ENCODE data around the gene MIB2.

MIB2 gene

DNA sequence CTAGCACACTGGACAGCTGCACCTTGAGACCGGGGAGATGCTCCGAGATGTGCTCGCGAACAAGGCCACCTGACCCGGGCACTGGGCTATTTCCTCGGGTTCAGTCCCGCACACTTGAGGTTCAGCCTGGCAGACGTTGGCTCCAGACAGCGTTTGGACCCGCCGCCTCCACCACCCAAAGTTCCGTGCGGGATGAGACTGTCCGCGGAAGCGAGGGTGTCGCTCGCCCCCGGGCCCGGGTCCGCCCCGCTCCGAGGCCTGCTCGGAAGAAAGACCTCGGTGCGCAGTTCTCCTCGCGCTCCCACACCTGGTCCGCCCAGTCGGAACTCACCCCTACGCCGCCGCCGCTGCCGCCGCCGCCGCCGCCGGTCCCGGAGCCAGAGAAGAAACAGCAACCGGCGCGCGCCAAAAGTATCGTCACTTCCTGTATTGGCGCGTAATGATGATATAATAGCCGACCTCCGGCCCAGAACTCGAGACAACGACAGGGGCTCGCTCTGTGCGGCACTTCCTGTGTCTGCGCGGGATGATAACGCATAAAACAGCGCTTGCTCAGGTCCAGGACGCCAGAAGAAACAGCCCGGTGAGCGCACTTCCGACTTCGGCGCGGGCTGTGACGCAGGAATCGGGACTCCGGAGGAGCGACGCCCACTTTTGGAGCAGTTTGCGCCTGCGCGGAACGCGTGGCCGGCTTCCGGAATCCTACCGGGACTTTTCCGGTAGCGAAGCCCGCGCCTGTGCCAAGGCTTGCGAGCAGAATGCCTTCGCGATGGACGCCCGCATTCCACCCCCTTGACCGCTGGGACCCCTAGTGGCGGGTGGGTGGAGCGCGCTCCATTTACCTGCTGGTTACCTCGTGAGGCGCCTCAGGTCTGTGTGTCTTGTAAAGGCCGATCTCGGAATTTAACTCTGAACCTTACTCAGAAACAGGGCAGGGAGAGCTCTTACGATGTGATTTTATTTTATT is 43.6 kb downstream of the MIB2 start, which contains the start of gene CDK11B:
Gene CDK11B, minus strand, starts transcription at position 422 of the 967 bp plus-strand sequence. CDS start 1,519 bp downstream, outside the sequence.
- TF ChIP-seq CTCF (IDR thresholded peaks at IDR 0.05), result peak; percentile 27; the same call in 1 of the 2 replicates

DNA sequence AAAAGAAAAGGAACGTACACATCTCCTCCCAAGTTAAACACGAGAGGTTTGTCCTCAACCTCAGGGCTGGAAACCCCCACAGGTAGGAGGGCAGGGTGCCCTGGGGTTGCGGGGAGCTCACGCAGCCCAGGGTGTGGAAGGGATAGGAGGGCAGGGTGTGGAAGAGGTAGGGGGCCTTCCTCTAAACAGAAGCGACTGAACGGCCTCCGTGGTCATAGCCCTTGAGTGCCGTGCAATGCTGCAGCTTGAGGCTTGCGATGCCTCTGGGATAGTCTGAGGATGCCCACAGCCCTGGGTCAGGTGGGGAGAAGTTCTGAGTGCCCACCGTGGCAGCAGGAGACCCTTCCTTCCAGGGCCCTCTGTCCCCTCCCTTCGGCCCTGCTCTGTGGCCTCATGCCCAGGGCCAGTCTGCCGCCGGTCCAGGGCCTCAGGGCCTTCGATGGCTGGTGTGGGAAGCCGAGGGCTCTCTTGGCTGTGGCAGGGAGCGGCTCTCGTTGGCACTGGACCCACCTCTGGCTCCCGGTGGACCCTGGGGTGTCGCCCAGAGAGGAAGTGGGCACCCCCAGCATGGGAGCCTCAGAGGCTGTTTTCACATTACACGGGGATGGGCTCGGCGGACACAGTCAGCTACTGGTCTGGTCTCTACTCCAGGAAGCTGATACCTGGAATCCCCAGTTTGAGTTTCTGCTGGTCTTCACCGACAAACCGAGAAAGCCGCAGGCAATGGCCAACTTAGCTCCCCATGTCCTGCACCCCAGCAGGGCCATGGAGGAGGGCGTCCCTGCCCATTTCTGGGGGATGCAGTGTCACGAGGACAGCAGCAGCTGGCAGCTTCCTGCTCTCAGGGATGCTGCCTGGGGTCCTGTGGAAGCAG is 49.9 kb downstream of the MIB2 start:
- TF ChIP-seq CTCF (IDR thresholded peaks at IDR 0.05), result no peak

DNA sequence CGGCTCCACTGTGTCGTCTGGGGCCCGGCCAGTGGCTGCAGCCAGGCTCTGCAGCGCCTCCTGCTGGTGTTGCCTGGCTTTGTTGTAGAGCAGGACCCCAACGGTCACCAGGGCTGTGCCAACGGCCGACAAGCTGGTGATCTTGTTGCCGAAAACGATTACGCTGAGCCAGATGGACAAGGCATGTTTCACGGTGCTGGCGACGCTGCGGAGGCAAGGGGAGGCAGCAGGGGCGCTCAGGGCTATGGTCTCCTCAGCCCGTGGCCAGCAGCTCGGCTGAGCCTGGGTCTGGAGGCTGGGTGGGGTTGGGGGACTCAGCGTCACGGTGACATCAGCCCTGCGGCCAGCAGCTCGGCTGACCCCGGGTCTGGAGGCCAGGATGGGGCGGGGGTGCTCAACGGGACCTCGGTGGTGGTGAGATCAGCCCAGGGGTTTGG is 50.5 kb downstream of the MIB2 start:
- peak; percentile 86 for TF ChIP-seq CTCF (IDR thresholded peaks at IDR 0.05)

GRCh38 chr1:1666526-1666925 is 51.2 kb downstream of the MIB2 start:
- no peak for TF ChIP-seq CTCF (IDR thresholded peaks at IDR 0.05)

- no peak for TF ChIP-seq CTCF (IDR thresholded peaks at IDR 0.05)
Measured at GRCh38 chr1:1669468-1670440, 54.5 kb downstream of the MIB2 start.

GRCh38 chr1:1670866-1671265 is 55.6 kb downstream of the MIB2 start:
- no peak for TF ChIP-seq CTCF (IDR thresholded peaks at IDR 0.05)

Data from LNCAP (cell line).